ENCODE measurements around the gene SLC66A1. TPM values are rescaled to one million over a fixed set of nuclear protein-coding genes. Genes with fewer than 3 reads are reported as not detected.
A peak's percentile ranks its signal among the peaks of the same experiment; 100 is the strongest.

The SLC66A1 gene
- polyA plus RNA-seq, 2 donors: 8.6 to 8.9 TPM

DNA sequence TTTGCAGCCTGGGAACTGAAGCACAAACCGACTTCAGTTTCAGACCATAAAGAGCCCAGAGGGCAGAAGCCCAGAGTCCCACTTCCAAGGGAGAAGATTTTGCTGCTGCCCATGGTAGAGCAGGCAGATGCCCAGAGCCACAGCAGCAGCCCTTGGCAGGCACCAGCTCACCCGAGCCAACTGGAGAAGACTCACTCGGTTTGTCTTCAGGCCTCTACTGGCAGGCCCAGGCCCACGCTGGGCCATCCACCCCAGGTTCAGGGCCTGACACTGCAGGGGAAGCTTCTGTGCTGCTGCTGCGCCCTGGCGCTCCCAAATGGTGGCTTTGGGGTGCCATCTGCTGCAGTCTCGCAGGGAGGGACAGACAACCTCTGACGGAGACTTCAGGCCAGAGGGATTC lies 33.3 kb downstream of the SLC66A1 start:
- Histone ChIP-seq H3K4me3 (ENCODE audit: low read depth in 1 of 2, low read length in 2 of 2) (no peak overlapping the region), H3K27ac (ENCODE audit: low read depth in 2 of 2, low read length in 1 of 2) (peak overlapping the region; percentile 8 to 58), H3K9me3 (ENCODE audit: control insufficient read depth in 2 of 2, insufficient read depth in 1 of 2, low read depth in 1 of 2, low read length in 1 of 2) (no peaks in the 10 kb centered on the region), H3K4me1 (ENCODE audit: control insufficient read depth in 2 of 2, insufficient read depth in 2 of 2, low read length in 1 of 2) (peaks cover 2 to 11% of the 10 kb centered on the region in 2 donors), H3K36me3 (ENCODE audit: control insufficient read depth in 2 of 2, insufficient read depth in 2 of 2, low read length in 1 of 2) (peaks cover 5 to 50% of the 10 kb centered on the region in 2 donors), H3K27me3 (ENCODE audit: control insufficient read depth in 1 of 2, insufficient read depth in 2 of 2, low read length in 2 of 2) (no peaks in the 10 kb centered on the region)
- WGBS, 2 donors: 65 to 75% methylated on average over 8 of the region's 8 CpGs

DNA sequence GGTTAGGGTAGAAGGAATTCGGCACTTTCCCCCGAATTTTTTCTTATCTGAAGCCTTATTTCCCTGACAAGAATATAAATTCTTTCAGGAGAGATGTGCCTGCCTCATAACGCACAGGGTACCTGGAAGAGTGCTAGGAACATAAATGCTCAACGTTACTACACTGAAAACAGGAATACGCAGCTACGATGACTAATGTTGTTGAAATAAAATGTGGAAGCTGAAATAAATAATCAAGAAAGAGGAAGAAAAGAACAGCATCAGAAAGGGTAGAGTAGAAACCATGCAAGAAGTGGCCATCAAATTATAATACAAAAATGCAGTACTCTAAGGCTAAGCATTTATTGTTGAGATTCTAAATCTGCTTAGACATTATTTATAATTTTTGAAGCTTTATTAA lies 33.9 kb downstream of the SLC66A1 start:
- WGBS, 2 donors: 72 to 82% methylated on average over 6 of the region's 6 CpGs
- no peaks in the 10 kb centered on the region for H3K9me3 ChIP-seq (ENCODE audit: control insufficient read depth in 2 of 2, insufficient read depth in 1 of 2, low read depth in 1 of 2, low read length in 1 of 2)

GRCh38 chr1:19347533-19348172 lies 35.5 kb downstream of the SLC66A1 start:
- Histone ChIP-seq H3K27ac (ENCODE audit: low read depth in 2 of 2, low read length in 1 of 2) (no peak overlapping the region), H3K4me3 (ENCODE audit: low read depth in 1 of 2, low read length in 2 of 2) (no peak overlapping the region), H3K27me3 (ENCODE audit: control insufficient read depth in 1 of 2, insufficient read depth in 2 of 2, low read length in 2 of 2) (no peaks in the 10 kb centered on the region), H3K4me1 (ENCODE audit: control insufficient read depth in 2 of 2, insufficient read depth in 2 of 2, low read length in 1 of 2) (peaks cover 4 to 14% of the 10 kb centered on the region in 2 donors), H3K36me3 (ENCODE audit: control insufficient read depth in 2 of 2, insufficient read depth in 2 of 2, low read length in 1 of 2) (peaks cover 5 to 43% of the 10 kb centered on the region in 2 donors), H3K9me3 (ENCODE audit: control insufficient read depth in 2 of 2, insufficient read depth in 1 of 2, low read depth in 1 of 2, low read length in 1 of 2) (no peaks in the 10 kb centered on the region)
- WGBS, 2 donors: 60 to 63% methylated on average over 14 of the region's 14 CpGs

More for the DNA sequence above, 33.9 kb downstream of the SLC66A1 start:
- Histone ChIP-seq H3K27me3 (ENCODE audit: control insufficient read depth in 1 of 2, insufficient read depth in 2 of 2, low read length in 2 of 2) (no peaks in the 10 kb centered on the region), H3K4me1 (ENCODE audit: control insufficient read depth in 2 of 2, insufficient read depth in 2 of 2, low read length in 1 of 2) (peaks cover 2 to 11% of the 10 kb centered on the region in 2 donors), H3K36me3 (ENCODE audit: control insufficient read depth in 2 of 2, insufficient read depth in 2 of 2, low read length in 1 of 2) (peaks cover 5 to 50% of the 10 kb centered on the region in 2 donors), H3K4me3 (ENCODE audit: low read depth in 1 of 2, low read length in 2 of 2) (no peak overlapping the region), H3K27ac (ENCODE audit: low read depth in 2 of 2, low read length in 1 of 2) (no peak overlapping the region)

- Histone ChIP-seq H3K36me3 (ENCODE audit: control insufficient read depth in 2 of 2, insufficient read depth in 2 of 2, low read length in 1 of 2) (peaks cover 5 to 44% of the 10 kb centered on the region in 2 donors), H3K4me3 (ENCODE audit: low read depth in 1 of 2, low read length in 2 of 2) (no peak overlapping the region), H3K9me3 (ENCODE audit: control insufficient read depth in 2 of 2, insufficient read depth in 1 of 2, low read depth in 1 of 2, low read length in 1 of 2) (no peaks in the 10 kb centered on the region), H3K27me3 (ENCODE audit: control insufficient read depth in 1 of 2, insufficient read depth in 2 of 2, low read length in 2 of 2) (no peaks in the 10 kb centered on the region), H3K27ac (ENCODE audit: low read depth in 2 of 2, low read length in 1 of 2) (peak overlapping the region; percentile 14 to 39), H3K4me1 (ENCODE audit: control insufficient read depth in 2 of 2, insufficient read depth in 2 of 2, low read length in 1 of 2) (peaks cover 4 to 22% of the 10 kb centered on the region in 2 donors)
- 60 to 68% methylated on average over 15 of the region's 15 CpGs for WGBS, 2 donors
Measured at GRCh38 chr1:19348441-19349198, 36.5 kb downstream of the SLC66A1 start.

DNA sequence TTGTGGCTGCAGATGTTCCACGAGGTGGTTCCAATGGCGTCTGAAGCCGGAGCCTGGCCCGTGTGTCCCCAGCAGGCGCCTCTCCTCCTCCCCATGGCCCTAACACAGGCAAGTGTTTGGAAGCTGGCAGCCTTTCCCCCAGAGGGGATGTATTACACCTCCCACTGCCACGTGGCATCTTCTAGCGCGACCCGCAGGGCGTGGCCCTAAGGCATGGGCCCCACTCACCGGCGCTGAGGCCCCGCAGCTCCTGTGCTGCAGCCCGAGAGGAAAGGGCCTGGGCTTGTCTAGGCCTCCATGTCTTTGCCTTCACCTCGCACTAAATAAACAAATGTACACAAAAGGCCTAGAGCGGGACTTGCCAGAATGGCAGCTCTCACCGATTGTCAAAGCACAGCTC lies 37.9 kb downstream of the SLC66A1 start:
- Histone ChIP-seq H3K27me3 (ENCODE audit: control insufficient read depth in 1 of 2, insufficient read depth in 2 of 2, low read length in 2 of 2) (no peaks in the 10 kb centered on the region), H3K4me3 (ENCODE audit: low read depth in 1 of 2, low read length in 2 of 2) (no peak overlapping the region), H3K36me3 (ENCODE audit: control insufficient read depth in 2 of 2, insufficient read depth in 2 of 2, low read length in 1 of 2) (peaks cover 5 to 40% of the 10 kb centered on the region in 2 donors), H3K4me1 (ENCODE audit: control insufficient read depth in 2 of 2, insufficient read depth in 2 of 2, low read length in 1 of 2) (peaks cover 4 to 24% of the 10 kb centered on the region in 2 donors), H3K27ac (ENCODE audit: low read depth in 2 of 2, low read length in 1 of 2) (peak overlapping the region; percentile 44 to 66), H3K9me3 (ENCODE audit: control insufficient read depth in 2 of 2, insufficient read depth in 1 of 2, low read depth in 1 of 2, low read length in 1 of 2) (no peaks in the 10 kb centered on the region)
- WGBS, 2 donors: 54 to 71% methylated on average over 15 to 17 of the region's 17 CpGs

- WGBS, 2 donors: 92 to 94% methylated on average over 5 of the region's 5 CpGs
- no peaks in the 10 kb centered on the region for H3K27me3 ChIP-seq (ENCODE audit: control insufficient read depth in 1 of 2, insufficient read depth in 2 of 2, low read length in 2 of 2)
- no peak overlapping the region for H3K27ac ChIP-seq (ENCODE audit: low read depth in 2 of 2, low read length in 1 of 2)
- H3K36me3 ChIP-seq (ENCODE audit: control insufficient read depth in 2 of 2, insufficient read depth in 2 of 2, low read length in 1 of 2): peaks cover 6 to 37% of the 10 kb centered on the region in 2 donors
- peaks cover 4 to 24% of the 10 kb centered on the region in 2 donors for H3K4me1 ChIP-seq (ENCODE audit: control insufficient read depth in 2 of 2, insufficient read depth in 2 of 2, low read length in 1 of 2)
- H3K4me3 ChIP-seq (ENCODE audit: low read depth in 1 of 2, low read length in 2 of 2): no peak overlapping the region
- H3K9me3 ChIP-seq (ENCODE audit: control insufficient read depth in 2 of 2, insufficient read depth in 1 of 2, low read depth in 1 of 2, low read length in 1 of 2): no peaks in the 10 kb centered on the region
Measured at GRCh38 chr1:19350566-19350965, 38.4 kb downstream of the SLC66A1 start.

GRCh38 chr1:19351873-19352272 lies 39.7 kb downstream of the SLC66A1 start:
- 67 to 77% methylated on average over 10 of the region's 10 CpGs for WGBS, 2 donors
- no peaks in the 10 kb centered on the region for H3K27me3 ChIP-seq (ENCODE audit: control insufficient read depth in 1 of 2, insufficient read depth in 2 of 2, low read length in 2 of 2)
- H3K27ac ChIP-seq (ENCODE audit: low read depth in 2 of 2, low read length in 1 of 2): peak overlapping the region; percentile 28 to 49
- H3K9me3 ChIP-seq (ENCODE audit: control insufficient read depth in 2 of 2, insufficient read depth in 1 of 2, low read depth in 1 of 2, low read length in 1 of 2): no peaks in the 10 kb centered on the region
- H3K4me3 ChIP-seq (ENCODE audit: low read depth in 1 of 2, low read length in 2 of 2): no peak overlapping the region
- H3K36me3 ChIP-seq (ENCODE audit: control insufficient read depth in 2 of 2, insufficient read depth in 2 of 2, low read length in 1 of 2): peaks cover 12 to 44% of the 10 kb centered on the region in 2 donors
- H3K4me1 ChIP-seq (ENCODE audit: control insufficient read depth in 2 of 2, insufficient read depth in 2 of 2, low read length in 1 of 2): peaks cover 4 to 24% of the 10 kb centered on the region in 2 donors

DNA sequence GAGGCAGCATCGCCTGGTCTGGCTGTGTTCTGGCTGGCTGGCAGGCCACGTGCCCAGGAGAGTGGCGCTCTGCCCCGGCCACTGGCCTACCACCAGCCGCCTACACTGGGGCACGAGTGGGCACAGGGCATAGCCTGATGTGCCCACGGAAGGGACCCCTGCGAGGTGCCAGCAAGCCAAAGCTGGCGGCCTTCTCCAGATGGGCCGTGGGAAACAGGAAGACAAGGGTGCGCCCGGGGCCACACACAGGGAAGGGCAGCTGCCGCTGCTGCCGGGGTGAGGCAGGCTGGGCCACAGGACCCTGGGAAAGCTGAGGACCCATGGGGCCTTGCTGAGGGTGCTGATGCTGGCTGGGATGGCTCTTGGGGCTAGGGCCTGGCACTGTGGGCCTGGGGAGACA lies 40.7 kb downstream of the SLC66A1 start:
- Histone ChIP-seq H3K4me1 (ENCODE audit: control insufficient read depth in 2 of 2, insufficient read depth in 2 of 2, low read length in 1 of 2) (peaks cover 4 to 24% of the 10 kb centered on the region in 2 donors), H3K27me3 (ENCODE audit: control insufficient read depth in 1 of 2, insufficient read depth in 2 of 2, low read length in 2 of 2) (no peaks in the 10 kb centered on the region), H3K27ac (ENCODE audit: low read depth in 2 of 2, low read length in 1 of 2) (peak overlapping the region; percentile 49 to 78), H3K36me3 (ENCODE audit: control insufficient read depth in 2 of 2, insufficient read depth in 2 of 2, low read length in 1 of 2) (peaks cover 12 to 44% of the 10 kb centered on the region in 2 donors), H3K9me3 (ENCODE audit: control insufficient read depth in 2 of 2, insufficient read depth in 1 of 2, low read depth in 1 of 2, low read length in 1 of 2) (no peaks in the 10 kb centered on the region), H3K4me3 (ENCODE audit: low read depth in 1 of 2, low read length in 2 of 2) (no peak overlapping the region)
- 54 to 64% methylated on average over 14 of the region's 14 CpGs for WGBS, 2 donors

GRCh38 chr1:19353596-19353995 lies 41.5 kb downstream of the SLC66A1 start:
- peak overlapping the region; percentile 49 to 78 for H3K27ac ChIP-seq (ENCODE audit: low read depth in 2 of 2, low read length in 1 of 2)
- peaks cover 12 to 44% of the 10 kb centered on the region in 2 donors for H3K36me3 ChIP-seq (ENCODE audit: control insufficient read depth in 2 of 2, insufficient read depth in 2 of 2, low read length in 1 of 2)
- peaks cover 4 to 24% of the 10 kb centered on the region in 2 donors for H3K4me1 ChIP-seq (ENCODE audit: control insufficient read depth in 2 of 2, insufficient read depth in 2 of 2, low read length in 1 of 2)
- 49 to 59% methylated on average over 8 of the region's 8 CpGs for WGBS, 2 donors
- no peak overlapping the region for H3K4me3 ChIP-seq (ENCODE audit: low read depth in 1 of 2, low read length in 2 of 2)
- no peaks in the 10 kb centered on the region for H3K27me3 ChIP-seq (ENCODE audit: control insufficient read depth in 1 of 2, insufficient read depth in 2 of 2, low read length in 2 of 2)
- H3K9me3 ChIP-seq (ENCODE audit: control insufficient read depth in 2 of 2, insufficient read depth in 1 of 2, low read depth in 1 of 2, low read length in 1 of 2): no peaks in the 10 kb centered on the region

Data from esophagus (tissue), 2 donors.